ENCODE results near the gene STK33.
A peak's percentile ranks its signal among the peaks of the same experiment; 100 is the strongest.

The STK33 gene

GRCh38 chr11:8408151-8408941, 185.7 kb downstream of the STK33 start:
- DNase-seq: peak; percentile 28 to 85

- DNase-seq: no peak
Measured at GRCh38 chr11:8403310-8403709, 190.7 kb downstream of the STK33 start.

GRCh38 chr11:8392886-8393285, 201.1 kb downstream of the STK33 start:
- DNase-seq: peak in 1 of 2 experiments; percentile 2

GRCh38 chr11:8392166-8392565, 201.9 kb downstream of the STK33 start:
- DNase-seq: peak in 1 of 2 experiments; percentile 48

- DNase-seq: no peak
Measured at GRCh38 chr11:8390851-8391612, 203.0 kb downstream of the STK33 start.

GRCh38 chr11:8389029-8389996, 204.7 kb downstream of the STK33 start:
- DNase-seq: no peak

- no peak for DNase-seq
Measured at GRCh38 chr11:8387693-8388092, 206.3 kb downstream of the STK33 start.

GRCh38 chr11:8387141-8387540, 206.9 kb downstream of the STK33 start:
- DNase-seq: no peak

GRCh38 chr11:8386134-8386864, 207.7 kb downstream of the STK33 start:
- DNase-seq: no peak

GRCh38 chr11:8384199-8384821, 209.7 kb downstream of the STK33 start:
- DNase-seq: no peak

GRCh38 chr11:8383627-8384026, 210.4 kb downstream of the STK33 start:
- no peak for DNase-seq

GRCh38 chr11:8383227-8383626, 210.8 kb downstream of the STK33 start:
- peak in 1 of 2 experiments; percentile 39 for DNase-seq

- peak in 1 of 2 experiments; percentile 35 for DNase-seq
Measured at GRCh38 chr11:8382436-8383053, 211.5 kb downstream of the STK33 start.

GRCh38 chr11:8381871-8382396, 212.1 kb downstream of the STK33 start:
- no peak for DNase-seq

GRCh38 chr11:8381343-8381742, 212.7 kb downstream of the STK33 start:
- peak in 1 of 2 experiments; percentile 57 for DNase-seq

- no peak for DNase-seq
Measured at GRCh38 chr11:8375932-8376331, 218.1 kb downstream of the STK33 start.

GRCh38 chr11:8375460-8375859, 218.6 kb downstream of the STK33 start:
- DNase-seq: no peak

GRCh38 chr11:8374716-8375115, 219.3 kb downstream of the STK33 start:
- no peak for DNase-seq

GRCh38 chr11:8373519-8374432, 220.3 kb downstream of the STK33 start:
- no peak for DNase-seq

Measured in NCI-H524 (cell line).